HG02610 (cell line): ENCODE results near the gene EXOC7.
"Not testable (repeated sequence)": the region's sequence is repeated elsewhere in the genome, so short reads cannot be mapped to it uniquely, and the experiment has no call there.

Experiments used
- ATAC-seq: cut with Tn5 transposase; IDR thresholded peaks from one replicate; pipeline ENCODE4 v1.9.1; 2021; ENCODE audit warnings: mild to moderate bottlenecking, moderate library complexity; ENCODE audit not compliant: unreplicated experiment

Gene EXOC7

GRCh38 chr17:76046064-76046463 is 57.5 kb downstream of the EXOC7 start:
- no peak for ATAC-seq

GRCh38 chr17:76044475-76045007 is 59.0 kb downstream of the EXOC7 start:
- not testable (repeated sequence) for ATAC-seq

GRCh38 chr17:76042868-76043267 is 60.7 kb downstream of the EXOC7 start:
- not testable (repeated sequence) for ATAC-seq

GRCh38 chr17:76040376-76040775 is 63.2 kb downstream of the EXOC7 start:
- no peak for ATAC-seq

DNA sequence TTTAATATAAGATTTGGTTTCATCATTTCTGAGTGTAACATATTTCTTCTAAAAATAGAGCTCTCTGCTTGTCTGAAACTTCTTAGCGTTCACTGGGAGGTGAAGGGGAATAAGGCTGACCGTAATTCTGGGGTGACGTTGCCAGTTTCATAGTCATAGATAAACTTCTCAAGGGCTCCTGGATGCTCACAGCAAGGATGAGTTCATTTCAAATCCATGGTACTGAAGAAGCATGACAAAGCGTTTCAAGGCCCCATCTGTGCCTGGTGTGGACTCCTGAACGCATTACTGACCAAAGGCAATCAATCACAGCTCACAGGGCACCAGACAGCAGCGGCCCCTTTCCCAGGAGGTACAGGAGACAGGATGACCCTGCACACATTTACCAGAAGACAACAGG is 64.5 kb downstream of the EXOC7 start:
- ATAC-seq, result no peak

- no peak for ATAC-seq
Measured at GRCh38 chr17:76038050-76038449, 65.5 kb downstream of the EXOC7 start.

GRCh38 chr17:76036497-76037261 is 66.9 kb downstream of the EXOC7 start:
- no peak for ATAC-seq

DNA sequence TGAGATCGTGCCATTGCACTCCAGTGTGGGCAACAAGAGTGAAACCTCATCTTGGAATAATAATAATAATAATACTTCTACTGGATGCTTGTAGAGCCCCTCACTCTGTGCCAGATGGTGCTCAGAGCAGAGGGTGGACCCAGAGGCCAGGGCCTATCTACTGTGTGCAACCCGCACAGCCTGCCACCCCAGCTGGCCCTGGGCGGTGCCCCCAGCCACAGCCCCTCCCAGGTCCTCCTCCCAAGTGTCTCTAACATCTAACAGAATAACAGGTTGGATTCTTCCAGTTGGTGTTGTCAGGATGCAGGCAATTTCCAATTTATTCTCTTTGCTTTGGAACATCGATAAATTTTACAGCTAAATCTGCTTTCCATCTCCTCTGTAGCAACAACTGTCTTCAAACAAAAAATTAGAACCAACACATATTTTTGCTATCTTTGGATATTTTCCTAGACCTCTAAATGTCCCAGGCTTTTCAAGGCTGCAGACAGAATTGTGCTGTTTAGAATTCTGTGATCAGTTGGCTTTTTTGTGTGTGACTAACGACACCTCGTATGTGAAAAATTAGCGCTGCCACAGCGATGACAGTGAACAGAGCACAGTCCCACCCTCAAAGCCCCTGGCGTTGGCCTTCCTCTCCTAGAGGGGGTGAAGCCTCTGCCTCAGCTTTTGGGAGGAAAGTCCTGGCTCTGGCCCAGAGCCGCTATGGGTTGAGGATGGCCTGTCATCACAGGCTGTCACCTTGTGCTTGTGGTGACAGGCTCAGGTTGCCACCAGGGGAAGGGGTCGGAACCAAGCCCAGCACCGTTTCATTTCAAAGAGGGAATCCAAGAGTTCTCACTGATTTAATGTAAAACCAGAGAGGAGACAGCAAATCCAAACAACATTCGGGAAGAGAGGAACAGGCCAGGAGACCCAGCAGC is 68.9 kb downstream of the EXOC7 start:
- ATAC-seq, result no peak

DNA sequence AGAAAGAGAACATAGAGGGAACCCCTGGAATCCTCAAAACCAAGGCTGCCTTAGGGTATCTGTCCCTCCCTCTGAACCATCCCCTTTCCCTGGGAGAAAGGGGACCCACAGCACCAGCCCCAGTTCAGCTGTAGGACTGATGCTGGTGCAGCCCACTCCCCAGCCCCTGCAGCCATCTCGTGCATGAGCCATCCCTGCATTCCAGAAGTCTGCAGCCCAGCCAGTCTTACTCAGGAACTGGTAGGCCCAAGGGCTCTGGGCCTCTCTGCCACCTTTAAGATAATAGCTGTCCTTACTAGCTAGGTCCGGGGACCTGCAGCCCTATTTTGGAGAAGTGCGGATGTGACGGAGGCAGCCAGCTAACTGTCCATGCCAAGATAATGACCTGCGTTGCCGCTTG is 70.4 kb downstream of the EXOC7 start:
- ATAC-seq, result no peak

GRCh38 chr17:76032780-76033108 is 70.8 kb downstream of the EXOC7 start:
- no peak for ATAC-seq

- ATAC-seq, result no peak
Measured at GRCh38 chr17:76032073-76032779, 71.4 kb downstream of the EXOC7 start.
